ENCODE measurements around the gene PF4V1.

Gene PF4V1

GRCh38 chr4:73853246-73853704 is at the start of gene PF4V1:
PF4V1 (plus strand) TSS chr4:73853296; CDS start chr4:73853363, 67 bp downstream.
- no peak for DNase-seq

GRCh38 chr4:73810191-73810590 is 42.9 kb upstream of the PF4V1 start:
- no peak for DNase-seq

- no peak for DNase-seq
Observed at GRCh38 chr4:73811841-73812240, 41.3 kb upstream of the PF4V1 start.

GRCh38 chr4:73814679-73815078 is 38.4 kb upstream of the PF4V1 start:
- DNase-seq: no peak

- peak in 1 of 2 donors; percentile 78 for DNase-seq
Observed at GRCh38 chr4:73815145-73815544, 38.0 kb upstream of the PF4V1 start.

GRCh38 chr4:73816814-73817213 is 36.3 kb upstream of the PF4V1 start:
- DNase-seq: peak in 1 of 2 donors; percentile 89

- no peak for DNase-seq
Observed at GRCh38 chr4:73817341-73817740, 35.8 kb upstream of the PF4V1 start.

- no peak for DNase-seq
Observed at GRCh38 chr4:73821325-73821724, 31.8 kb upstream of the PF4V1 start.

GRCh38 chr4:73822389-73822788 is 30.7 kb upstream of the PF4V1 start:
- DNase-seq: no peak

- peak in 1 of 2 donors; percentile 31 for DNase-seq
Observed at GRCh38 chr4:73822812-73823504, 30.1 kb upstream of the PF4V1 start.

GRCh38 chr4:73823760-73824159 is 29.3 kb upstream of the PF4V1 start:
- no peak for DNase-seq

GRCh38 chr4:73828956-73829355 is 24.1 kb upstream of the PF4V1 start:
- peak in 1 of 2 donors; percentile 64 for DNase-seq

- no peak for DNase-seq
Observed at GRCh38 chr4:73831569-73831968, 21.5 kb upstream of the PF4V1 start.

GRCh38 chr4:73832651-73833237 is 20.4 kb upstream of the PF4V1 start:
- DNase-seq: peak in 1 of 2 donors; percentile 60

GRCh38 chr4:73836373-73837279 is 16.5 kb upstream of the PF4V1 start, which contains the start of gene CXCL6:
CXCL6 (plus strand) TSS chr4:73836678; CDS start chr4:73836751, 73 bp downstream.
- DNase-seq: peak in 1 of 2 donors; percentile 16

- no peak for DNase-seq
Observed at GRCh38 chr4:73839071-73839470, 14.0 kb upstream of the PF4V1 start.

GRCh38 chr4:73839715-73840114 is 13.4 kb upstream of the PF4V1 start:
- DNase-seq: no peak

GRCh38 chr4:73841243-73841925 is 11.7 kb upstream of the PF4V1 start:
- no peak for DNase-seq

- DNase-seq: no peak
Observed at GRCh38 chr4:73842696-73843095, 10.4 kb upstream of the PF4V1 start.

GRCh38 chr4:73843369-73843768 is 9.7 kb upstream of the PF4V1 start:
- DNase-seq: no peak

GRCh38 chr4:73844345-73844744 is 8.8 kb upstream of the PF4V1 start:
- DNase-seq: peak in 1 of 2 donors; percentile 30

GRCh38 chr4:73844806-73845205 is 8.3 kb upstream of the PF4V1 start:
- no peak for DNase-seq

All from bone marrow (tissue), 2 donors.